ENCODE data around the gene CACNG7.

The CACNG7 gene

DNA sequence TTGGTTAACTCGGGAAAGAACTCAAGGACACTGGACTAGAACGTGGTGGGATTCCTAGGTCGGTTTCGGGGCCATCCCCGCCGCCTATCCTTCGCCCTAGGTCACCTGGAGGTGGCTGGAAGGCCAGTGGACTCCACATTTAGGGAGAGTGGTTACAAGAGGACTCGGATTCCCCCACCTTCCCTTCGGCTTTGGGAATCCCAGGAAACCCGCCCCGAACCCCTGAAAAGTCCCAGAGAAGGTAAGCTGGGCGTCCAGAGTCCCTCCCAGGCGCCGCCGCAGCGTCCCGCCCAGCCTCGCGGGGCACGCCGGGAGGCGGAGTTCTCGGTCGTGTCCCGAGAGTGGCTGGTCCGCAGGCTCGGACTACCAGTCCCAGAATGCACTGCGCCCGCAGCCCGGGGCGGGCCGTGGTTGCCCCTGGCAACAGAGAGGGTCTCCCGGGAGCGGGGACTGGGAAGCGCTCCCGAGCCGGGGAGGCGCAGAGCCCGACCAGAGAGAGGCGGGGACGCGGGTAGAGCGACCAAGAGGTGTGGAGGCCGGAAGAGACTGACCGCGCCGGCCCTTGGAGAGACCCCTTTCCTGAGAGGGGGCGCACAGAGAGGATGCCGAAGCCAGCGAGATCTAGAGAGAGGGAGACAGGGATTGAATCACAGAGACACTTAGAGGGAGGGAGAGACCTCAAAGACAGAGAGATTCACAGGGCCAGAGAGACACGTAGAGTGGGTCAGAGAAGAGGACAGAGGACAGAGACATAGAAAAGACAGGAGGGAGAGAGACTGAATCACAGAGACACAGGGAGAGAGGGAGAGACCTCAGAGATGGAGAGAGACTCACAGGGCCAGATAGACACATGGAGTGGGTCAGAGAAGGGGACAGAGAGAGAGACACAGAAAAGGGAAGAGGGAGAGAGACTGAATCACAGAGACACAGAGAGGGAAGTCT, 29.7 kb upstream of the CACNG7 start:
- DNase-seq: peak; percentile 85

GRCh38 chr19:53880711-53881481, 28.2 kb upstream of the CACNG7 start:
- DNase-seq: no peak

DNA sequence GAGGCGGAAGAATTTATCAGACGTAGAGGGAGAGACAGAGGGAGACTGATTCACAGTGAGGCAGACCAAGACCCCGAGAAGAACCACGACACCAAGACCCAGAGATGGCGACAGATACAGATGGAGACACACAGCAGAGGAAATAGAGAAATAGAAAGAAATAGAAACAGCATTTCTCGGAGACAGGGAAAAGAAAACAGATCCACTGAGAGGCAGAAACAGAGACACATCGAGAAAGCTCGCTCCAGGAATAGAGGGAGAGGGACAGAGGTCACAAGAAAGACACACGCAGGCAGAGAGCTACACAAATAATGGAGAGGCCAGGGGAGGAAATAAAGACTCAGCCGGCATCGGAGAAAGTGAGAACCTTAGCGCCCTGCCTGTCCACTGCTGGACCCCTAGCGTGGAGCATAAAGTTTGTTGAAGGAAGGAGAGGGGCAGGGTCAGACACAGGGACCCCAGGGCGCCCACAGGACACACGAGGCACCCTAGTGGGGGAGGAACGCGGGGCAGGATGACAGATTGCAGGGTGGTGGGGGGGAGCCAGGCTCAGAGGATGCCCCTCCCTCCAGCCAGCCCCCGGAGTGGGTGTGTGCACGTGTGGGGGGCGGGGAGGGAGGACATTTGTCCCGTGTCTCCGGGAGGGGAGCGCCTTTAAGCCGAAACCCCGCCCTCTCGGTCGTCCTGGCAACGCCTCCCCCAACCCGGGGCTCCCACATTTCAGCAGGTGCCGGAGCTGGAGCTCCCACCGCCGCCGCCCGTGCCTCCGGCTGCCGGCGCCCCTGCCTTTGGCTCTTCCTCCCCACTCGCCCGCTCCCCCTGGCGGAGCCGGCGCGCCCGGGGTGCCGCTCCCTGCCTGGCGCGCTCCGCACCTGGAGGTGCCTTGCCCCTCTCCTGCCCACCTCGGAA, 27.3 kb upstream of the CACNG7 start, which contains the start of gene PRKCG:
Gene PRKCG (plus strand): TSS at position 716 of the 909 bp plus-strand sequence. CDS start 298 bp downstream, outside the sequence.
- no peak for DNase-seq

GRCh38 chr19:53882391-53883050, 26.6 kb upstream of the CACNG7 start:
- no peak for DNase-seq

DNA sequence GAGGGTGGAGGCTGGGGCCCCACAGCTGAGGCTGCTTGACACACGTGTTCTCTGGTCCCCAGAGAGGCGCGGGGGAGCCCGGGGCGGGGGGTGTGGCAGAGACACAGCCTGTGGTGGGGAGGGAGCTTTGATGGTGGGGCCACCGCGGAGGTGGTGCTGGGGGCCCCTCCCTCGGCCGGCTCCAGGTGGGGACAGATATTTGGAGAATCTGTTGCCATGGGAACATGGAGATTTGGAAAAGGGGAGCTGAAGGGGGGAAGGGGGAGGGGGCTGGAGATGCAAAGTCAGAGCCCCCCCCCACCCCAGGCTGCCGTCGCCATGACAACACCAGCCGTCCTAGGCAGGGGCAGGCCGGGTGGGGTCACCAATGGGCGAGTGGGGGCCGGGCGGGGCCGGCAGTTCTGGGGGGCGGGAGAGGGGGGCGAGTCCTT, 25.8 kb upstream of the CACNG7 start:
- DNase-seq: no peak

GRCh38 chr19:53883741-53884140, 25.3 kb upstream of the CACNG7 start:
- no peak for DNase-seq

DNA sequence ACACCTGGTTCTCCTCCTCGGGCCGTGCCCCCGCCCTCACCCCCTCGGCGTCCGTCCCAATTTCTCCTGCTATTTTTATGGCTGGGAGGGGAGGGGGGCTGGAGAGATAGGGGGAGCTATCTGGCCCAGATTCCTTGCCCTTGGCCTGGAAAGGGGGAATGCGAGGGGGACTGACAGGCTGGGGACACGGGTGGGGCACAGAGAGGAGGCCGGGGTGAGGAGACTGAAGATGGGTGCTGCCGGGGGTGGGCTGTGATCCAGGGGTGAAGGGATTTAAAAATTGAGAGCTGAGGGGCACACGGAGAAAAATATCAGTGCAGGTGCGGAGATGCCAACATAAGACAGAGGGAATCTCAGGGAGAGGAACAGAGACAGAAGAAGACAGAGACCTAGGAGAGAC, 24.8 kb upstream of the CACNG7 start:
- DNase-seq: no peak

GRCh38 chr19:53885036-53885435, 24.0 kb upstream of the CACNG7 start:
- no peak for DNase-seq

DNA sequence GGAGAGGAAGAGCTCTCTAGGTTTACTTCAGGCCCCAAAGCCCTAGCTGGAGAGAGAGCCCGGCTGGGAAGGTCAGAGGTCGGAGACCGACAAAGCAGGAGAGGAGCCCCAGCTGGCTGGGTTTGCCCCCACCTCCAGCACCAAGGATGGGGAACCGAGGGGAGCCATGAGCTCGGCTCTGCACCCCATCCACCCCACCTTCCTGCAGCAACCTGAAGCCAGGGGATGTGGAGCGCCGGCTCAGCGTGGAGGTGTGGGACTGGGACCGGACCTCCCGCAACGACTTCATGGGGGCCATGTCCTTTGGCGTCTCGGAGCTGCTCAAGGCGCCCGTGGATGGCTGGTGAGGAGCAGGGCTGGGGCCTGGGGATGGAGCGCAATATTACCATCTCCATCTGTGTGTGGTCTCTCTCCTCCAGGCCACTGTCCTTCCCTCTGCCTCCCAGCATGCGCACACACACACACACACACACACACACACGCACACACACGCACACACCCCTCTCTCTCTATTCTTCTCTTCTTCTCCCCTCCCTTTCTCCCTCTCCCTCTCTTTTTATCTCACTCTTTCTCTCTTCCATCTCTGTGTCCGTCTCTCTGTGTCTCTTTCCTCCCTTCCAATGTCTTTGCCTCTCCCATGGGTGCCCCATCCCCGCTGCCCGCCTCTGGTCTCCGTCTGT, 16.6 kb upstream of the CACNG7 start:
- no peak for DNase-seq

DNA sequence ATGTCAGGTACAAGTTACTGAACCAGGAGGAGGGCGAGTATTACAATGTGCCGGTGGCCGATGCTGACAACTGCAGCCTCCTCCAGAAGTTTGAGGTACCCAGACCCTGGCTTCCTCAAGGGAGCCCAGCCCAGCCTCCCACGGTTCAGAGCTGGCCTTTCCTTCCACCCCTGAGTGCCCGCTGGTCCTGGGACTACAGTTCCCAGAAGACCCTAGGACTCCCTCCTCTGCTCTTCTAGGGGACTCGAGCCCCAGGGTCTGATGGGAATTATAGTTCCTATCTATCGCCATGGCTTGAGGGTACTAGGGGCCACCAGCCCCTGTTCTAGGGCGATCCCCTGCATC, 16.1 kb upstream of the CACNG7 start:
- DNase-seq: no peak

- DNase-seq: no peak
These were observed 14.4 kb upstream of the CACNG7 start for GRCh38 chr19:53894707-53895106.

DNA sequence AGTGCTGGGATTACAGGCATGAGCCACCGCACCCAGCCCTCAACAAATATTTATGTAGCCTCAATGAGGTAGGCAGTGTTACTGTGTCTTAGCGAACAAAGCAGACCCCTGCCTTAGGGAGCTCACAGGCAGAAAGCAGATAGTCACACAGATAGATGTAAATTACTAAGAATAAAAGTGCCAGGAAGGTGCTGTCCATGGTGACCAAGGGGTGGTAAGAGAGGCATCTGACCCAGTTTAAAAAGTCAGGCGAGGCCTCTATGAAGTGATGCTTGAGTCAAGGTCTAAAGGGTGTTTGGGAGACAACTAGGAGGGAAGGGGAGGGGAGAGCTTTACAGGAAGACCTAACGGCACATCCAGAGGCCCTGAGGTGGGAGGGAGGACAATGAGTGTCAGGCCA, 12.4 kb upstream of the CACNG7 start:
- DNase-seq: no peak

DNA sequence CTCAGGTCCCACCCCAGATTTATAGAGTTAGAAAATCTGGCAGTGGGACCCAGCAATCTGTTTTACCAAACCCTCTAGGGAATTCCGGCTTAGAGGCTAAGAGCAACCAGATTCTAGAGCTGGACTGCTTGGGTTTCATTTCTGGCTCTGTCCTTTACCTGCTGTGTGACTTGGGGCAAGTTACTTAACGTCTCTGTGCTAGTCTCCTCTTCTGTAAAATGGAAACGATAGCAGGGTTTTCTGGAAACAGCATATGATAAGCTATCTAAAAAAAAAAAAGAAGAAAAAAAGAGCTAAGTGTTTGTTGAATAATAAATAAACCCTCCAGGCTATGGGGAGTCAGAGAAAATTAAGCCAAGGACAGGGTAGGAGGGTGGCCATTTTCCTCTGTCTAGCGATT, 11.6 kb upstream of the CACNG7 start:
- DNase-seq: no peak

- DNase-seq: no peak
These were observed 10.9 kb upstream of the CACNG7 start for GRCh38 chr19:53898166-53898565.

DNA sequence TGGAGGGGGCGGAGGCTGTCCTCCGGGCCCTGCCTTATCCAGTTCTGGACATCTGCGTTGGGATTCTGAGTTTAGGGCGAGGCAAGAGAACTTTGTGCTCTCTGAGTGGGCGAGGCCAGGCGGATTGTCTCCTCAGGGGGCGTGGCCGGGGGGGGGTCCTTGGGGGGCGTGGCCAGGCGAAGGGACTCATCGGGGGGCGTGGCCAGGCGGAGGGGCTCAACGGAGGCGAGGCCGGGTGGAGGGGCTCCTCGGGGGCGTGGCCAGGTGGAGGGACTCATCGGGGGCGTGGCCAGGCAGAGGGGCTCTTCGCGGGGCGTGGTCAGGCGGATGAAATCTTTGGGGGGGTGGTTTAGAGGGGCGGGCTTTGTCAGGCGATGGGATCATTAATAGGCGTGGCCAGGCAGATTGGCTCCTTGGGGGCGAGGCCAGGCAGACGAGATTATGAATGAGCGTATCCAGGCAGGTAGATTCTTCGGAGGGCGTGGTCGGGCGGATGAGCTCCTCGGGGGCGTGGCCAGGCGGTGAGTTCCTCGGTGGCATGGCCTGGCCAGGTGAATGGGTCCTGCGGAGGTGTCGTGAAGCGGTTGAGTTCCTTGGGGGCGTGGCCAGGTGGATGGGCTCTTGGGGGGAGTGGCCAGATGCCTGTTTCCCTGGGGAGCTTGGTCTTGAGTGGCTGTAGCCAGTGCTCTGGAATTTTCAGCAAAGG, 10.3 kb upstream of the CACNG7 start:
- no peak for DNase-seq

DNA sequence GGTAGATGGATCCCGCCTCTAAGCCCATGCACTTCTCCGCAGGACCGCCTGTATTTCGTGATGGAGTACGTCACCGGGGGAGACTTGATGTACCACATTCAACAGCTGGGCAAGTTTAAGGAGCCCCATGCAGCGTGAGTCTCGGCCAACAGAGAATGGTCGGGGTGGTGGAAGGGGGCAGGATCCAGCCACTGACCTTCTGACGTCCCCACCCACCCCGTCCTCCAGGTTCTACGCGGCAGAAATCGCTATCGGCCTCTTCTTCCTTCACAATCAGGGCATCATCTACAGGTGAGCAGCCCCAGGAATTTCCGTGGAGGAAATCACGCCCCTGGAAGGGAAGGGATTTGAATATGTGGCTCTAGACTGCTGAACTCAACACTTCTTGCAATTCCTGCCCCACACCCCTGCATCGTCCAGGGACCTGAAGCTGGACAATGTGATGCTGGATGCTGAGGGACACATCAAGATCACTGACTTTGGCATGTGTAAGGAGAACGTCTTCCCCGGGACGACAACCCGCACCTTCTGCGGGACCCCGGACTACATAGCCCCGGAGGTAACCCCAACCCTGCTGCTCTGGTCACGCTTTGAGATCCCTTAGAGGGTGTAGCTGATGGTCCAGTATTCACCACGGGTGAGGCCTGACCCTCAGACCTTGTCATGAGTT, 8.8 kb upstream of the CACNG7 start:
- DNase-seq: no peak

GRCh38 chr19:53903055-53903680, 5.9 kb upstream of the CACNG7 start:
- DNase-seq: no peak

GRCh38 chr19:53904909-53905308, 4.2 kb upstream of the CACNG7 start:
- DNase-seq: no peak

DNA sequence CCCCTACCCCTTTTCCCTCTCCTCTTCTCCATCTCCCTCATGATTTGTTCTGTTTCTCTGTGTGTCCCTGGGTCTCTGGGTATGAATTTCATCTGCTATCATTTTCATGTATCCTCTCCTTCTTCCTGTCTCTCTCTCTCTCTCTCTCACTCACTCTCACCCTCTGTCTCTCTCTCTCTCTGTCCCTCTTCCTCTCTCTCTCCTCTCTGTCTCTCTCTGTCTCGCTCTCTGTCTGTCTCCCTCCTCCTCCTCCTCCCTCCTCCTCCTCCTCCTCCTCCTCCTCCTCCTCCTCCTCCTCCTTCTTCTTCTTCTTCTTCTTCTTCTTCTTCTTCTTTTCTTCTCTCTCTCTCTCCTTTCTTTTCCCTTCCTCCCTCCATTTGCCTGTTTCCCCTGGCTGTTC, 3.3 kb upstream of the CACNG7 start:
- DNase-seq: no peak

All from DMS153 (cell line).